ENCODE data around the gene CRYBB2. TPM values are rescaled to one million over a fixed set of nuclear protein-coding genes. Genes with fewer than 3 reads are reported as not detected.
"Not testable (repeated sequence)": the region's sequence is repeated elsewhere in the genome, so short reads cannot be mapped to it uniquely, and the experiment has no call there.

CRYBB2 gene
- total and polyA plus RNA-seq, 4 donors: 0.08 to 0.65 (median 0.31) TPM; not detected in 1

DNA sequence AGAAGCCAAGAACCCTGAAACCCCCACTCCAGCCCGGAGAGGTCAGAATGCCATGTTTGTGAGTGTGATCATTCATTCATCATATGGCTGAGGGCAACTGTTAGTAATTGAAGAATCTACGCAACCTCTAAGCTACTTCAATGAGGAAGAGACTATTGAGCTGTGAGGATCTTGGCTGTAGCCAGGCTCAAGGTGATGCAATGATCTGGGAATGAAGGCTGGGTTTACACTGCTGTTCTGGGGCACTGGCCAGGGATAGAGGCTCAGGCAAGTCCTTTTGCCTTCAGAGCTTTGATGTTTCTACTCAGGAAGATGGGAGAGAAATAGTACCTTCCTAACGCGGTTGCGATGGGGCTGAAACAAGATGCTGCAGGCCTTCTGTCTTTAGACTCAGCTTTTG is 12.9 kb downstream of the CRYBB2 start:
- H3K4me3 ChIP-seq: no peak overlapping the region
- no peaks in the 10 kb centered on the region for H3K36me3 ChIP-seq (ENCODE audit: control insufficient read depth in 4 of 4, insufficient read depth in 4 of 4, low read length in 4 of 4)
- no peaks in the 10 kb centered on the region for H3K27me3 ChIP-seq (ENCODE audit: control insufficient read depth in 3 of 3, insufficient read depth in 3 of 3, low read length in 2 of 3)
- TF ChIP-seq, protein P1, sequence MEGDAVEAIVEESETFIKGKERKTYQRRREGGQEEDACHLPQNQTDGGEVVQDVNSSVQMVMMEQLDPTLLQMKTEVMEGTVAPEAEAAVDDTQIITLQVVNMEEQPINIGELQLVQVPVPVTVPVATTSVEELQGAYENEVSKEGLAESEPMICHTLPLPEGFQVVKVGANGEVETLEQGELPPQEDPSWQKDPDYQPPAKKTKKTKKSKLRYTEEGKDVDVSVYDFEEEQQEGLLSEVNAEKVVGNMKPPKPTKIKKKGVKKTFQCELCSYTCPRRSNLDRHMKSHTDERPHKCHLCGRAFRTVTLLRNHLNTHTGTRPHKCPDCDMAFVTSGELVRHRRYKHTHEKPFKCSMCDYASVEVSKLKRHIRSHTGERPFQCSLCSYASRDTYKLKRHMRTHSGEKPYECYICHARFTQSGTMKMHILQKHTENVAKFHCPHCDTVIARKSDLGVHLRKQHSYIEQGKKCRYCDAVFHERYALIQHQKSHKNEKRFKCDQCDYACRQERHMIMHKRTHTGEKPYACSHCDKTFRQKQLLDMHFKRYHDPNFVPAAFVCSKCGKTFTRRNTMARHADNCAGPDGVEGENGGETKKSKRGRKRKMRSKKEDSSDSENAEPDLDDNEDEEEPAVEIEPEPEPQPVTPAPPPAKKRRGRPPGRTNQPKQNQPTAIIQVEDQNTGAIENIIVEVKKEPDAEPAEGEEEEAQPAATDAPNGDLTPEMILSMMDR (IDR thresholded peaks at IDR 0.05; ENCODE audit: control extremely low read depth, extremely low read depth): no peak
- ATAC-seq (ENCODE audit: insufficient read depth, low FRiP score) (no peak), DNase-seq (no peak)
- peaks cover 0 to 4% (median 0%) of the 10 kb centered on the region in 5 donors for H3K4me1 ChIP-seq (ENCODE audit: control insufficient read depth in 5 of 5, insufficient read depth in 5 of 5, low read length in 5 of 5)
- no peak overlapping the region for H3K9ac ChIP-seq (ENCODE audit: insufficient read depth in 1 of 2, low read length in 2 of 2)
- H3K27ac ChIP-seq (ENCODE audit: low read depth in 1 of 2, low read length in 1 of 2): no peak overlapping the region
- H3K9me3 ChIP-seq (ENCODE audit: control insufficient read depth in 4 of 4, insufficient read depth in 3 of 4, low read length in 3 of 4): peaks cover 0 to 2% (median 0%) of the 10 kb centered on the region in 4 donors
- 81 to 83% methylated on average over 5 of the region's 5 CpGs for WGBS, 2 donors

DNA sequence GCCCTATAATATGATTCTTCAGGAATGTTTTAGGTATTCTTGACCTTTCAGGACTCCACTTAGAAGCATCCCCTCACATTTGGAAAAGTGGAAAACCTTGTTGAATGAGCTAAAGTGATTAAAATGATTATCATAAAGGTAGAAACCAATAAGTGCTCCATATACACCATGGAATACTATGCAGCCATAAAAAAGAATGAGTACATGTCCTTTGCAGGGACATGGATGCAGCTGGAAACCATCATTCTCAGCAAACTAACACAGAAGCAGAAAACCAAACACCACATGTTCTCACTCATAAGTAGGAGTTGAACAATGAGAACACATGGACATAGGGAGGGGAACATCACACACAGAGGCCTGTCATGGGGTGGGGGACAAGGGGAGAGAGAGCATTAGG is 14.3 kb downstream of the CRYBB2 start:
- H3K4me3 ChIP-seq; H3K36me3 ChIP-seq (ENCODE audit: control insufficient read depth in 4 of 4, insufficient read depth in 4 of 4, low read length in 4 of 4); ATAC-seq (ENCODE audit: insufficient read depth, low FRiP score); H3K27me3 ChIP-seq (ENCODE audit: control insufficient read depth in 3 of 3, insufficient read depth in 3 of 3, low read length in 2 of 3); DNase-seq; H3K9me3 ChIP-seq (ENCODE audit: control insufficient read depth in 4 of 4, insufficient read depth in 3 of 4, low read length in 3 of 4); H3K27ac ChIP-seq (ENCODE audit: low read depth in 1 of 2, low read length in 1 of 2); H3K4me1 ChIP-seq (ENCODE audit: control insufficient read depth in 5 of 5, insufficient read depth in 5 of 5, low read length in 5 of 5); H3K9ac ChIP-seq (ENCODE audit: insufficient read depth in 1 of 2, low read length in 2 of 2): not testable (repeated sequence)

DNA sequence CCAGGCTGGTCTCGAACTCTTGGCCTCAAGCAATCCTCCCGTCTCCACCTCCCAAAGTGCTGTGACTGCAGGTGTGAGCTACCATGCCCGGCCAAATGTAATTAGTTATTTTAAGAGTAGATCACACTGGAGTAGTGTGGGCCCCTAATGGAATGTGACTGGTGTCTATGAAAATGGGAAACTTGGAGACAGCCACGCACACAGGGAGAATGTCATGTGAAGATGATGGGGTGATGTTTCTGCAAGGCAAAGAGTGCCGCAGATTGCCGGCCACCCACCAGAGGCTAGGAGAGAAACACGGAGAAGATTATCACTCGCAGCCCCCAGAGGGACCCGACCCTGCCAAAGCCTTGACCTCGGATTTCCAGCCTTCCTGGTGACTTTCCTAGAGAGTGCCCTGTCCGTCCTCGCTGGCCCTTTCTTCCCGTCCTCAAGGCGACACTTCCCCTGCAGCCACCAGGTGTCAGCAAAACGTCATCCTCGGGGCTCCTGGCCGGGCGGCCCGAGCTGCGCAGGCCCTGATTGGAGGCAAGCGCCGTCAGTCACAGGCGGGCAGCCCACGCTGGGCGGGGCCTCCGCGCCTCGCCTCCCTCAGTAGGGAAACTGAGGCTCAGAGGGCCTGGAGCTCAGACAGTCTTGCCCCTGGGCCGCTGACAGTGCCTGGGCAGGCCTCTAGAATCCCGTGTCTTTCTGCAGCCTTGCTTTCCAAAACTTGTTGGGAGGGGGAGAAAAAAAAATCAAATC is 16.3 kb downstream of the CRYBB2 start:
- Histone ChIP-seq H3K36me3 (ENCODE audit: control insufficient read depth in 4 of 4, insufficient read depth in 4 of 4, low read length in 4 of 4) (no peaks in the 10 kb centered on the region), H3K4me1 (ENCODE audit: control insufficient read depth in 5 of 5, insufficient read depth in 5 of 5, low read length in 5 of 5) (peaks cover 0 to 4% (median 0%) of the 10 kb centered on the region in 5 donors), H3K4me3 (no peak overlapping the region), H3K27me3 (ENCODE audit: control insufficient read depth in 3 of 3, insufficient read depth in 3 of 3, low read length in 2 of 3) (no peaks in the 10 kb centered on the region), H3K27ac (ENCODE audit: low read depth in 1 of 2, low read length in 1 of 2) (no peak overlapping the region), H3K9ac (ENCODE audit: insufficient read depth in 1 of 2, low read length in 2 of 2) (no peak overlapping the region), H3K9me3 (ENCODE audit: control insufficient read depth in 4 of 4, insufficient read depth in 3 of 4, low read length in 3 of 4) (peaks cover 0 to 2% (median 0%) of the 10 kb centered on the region in 4 donors)
- DNase-seq (peak; percentile 75 to 85 (median 81)), ATAC-seq (ENCODE audit: insufficient read depth, low FRiP score) (peak; percentile 83)
- 13 to 14% methylated on average over 30 of the region's 30 CpGs for WGBS, 2 donors
- TF ChIP-seq, protein P1 (IDR thresholded peaks at IDR 0.05; ENCODE audit: control extremely low read depth, extremely low read depth): peak; percentile 40

DNA sequence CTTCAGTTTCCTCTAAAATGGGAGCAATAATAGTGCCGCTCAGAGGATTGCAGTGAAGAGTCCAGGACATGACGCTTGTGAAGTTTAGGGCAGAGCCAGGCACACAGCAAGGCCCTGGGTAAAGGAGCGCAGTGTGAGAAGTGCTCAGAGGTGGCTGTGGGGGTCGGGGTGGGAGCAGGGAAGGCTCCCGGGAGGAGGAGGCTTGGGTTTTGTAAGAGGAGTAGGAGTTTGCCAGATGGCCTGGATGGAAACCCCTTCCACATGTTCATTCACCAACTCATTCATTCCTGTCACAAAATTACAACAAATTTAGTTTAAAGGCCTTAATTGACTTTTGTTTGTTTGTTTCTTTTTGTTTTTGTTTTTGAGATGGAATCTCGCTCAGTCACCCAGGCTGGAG is 17.0 kb downstream of the CRYBB2 start:
- ATAC-seq (ENCODE audit: insufficient read depth, low FRiP score) (no peak), DNase-seq (no peak)
- Histone ChIP-seq H3K4me1 (ENCODE audit: control insufficient read depth in 5 of 5, insufficient read depth in 5 of 5, low read length in 5 of 5) (peaks cover 0 to 4% (median 0%) of the 10 kb centered on the region in 5 donors), H3K9ac (ENCODE audit: insufficient read depth in 1 of 2, low read length in 2 of 2) (no peak overlapping the region), H3K36me3 (ENCODE audit: control insufficient read depth in 4 of 4, insufficient read depth in 4 of 4, low read length in 4 of 4) (no peaks in the 10 kb centered on the region), H3K4me3 (no peak overlapping the region), H3K27ac (ENCODE audit: low read depth in 1 of 2, low read length in 1 of 2) (no peak overlapping the region), H3K27me3 (ENCODE audit: control insufficient read depth in 3 of 3, insufficient read depth in 3 of 3, low read length in 2 of 3) (no peaks in the 10 kb centered on the region), H3K9me3 (ENCODE audit: control insufficient read depth in 4 of 4, insufficient read depth in 3 of 4, low read length in 3 of 4) (peaks cover 0 to 2% (median 0%) of the 10 kb centered on the region in 4 donors)
- WGBS, 2 donors: 88 to 90% methylated on average over 6 of the region's 6 CpGs
- TF ChIP-seq, protein P1 (IDR thresholded peaks at IDR 0.05; ENCODE audit: control extremely low read depth, extremely low read depth): no peak

Measured in lung (tissue), 12 donors.